ENCODE data around the gene GRIA4.

GRIA4 gene

GRCh38 chr11:105975128-105975527, 365.3 kb downstream of the GRIA4 start:
- no peak for DNase-seq (ENCODE audit: low read depth)
- no peak overlapping the region for H3K4me3 ChIP-seq (ENCODE audit: control insufficient read depth, low read depth, low read length)

GRCh38 chr11:105979997-105980703, 370.3 kb downstream of the GRIA4 start:
- H3K4me3 ChIP-seq (ENCODE audit: control insufficient read depth, low read depth, low read length), result no peak overlapping the region
- DNase-seq (ENCODE audit: low read depth), result no peak
- no peak for TF ChIP-seq CTCF (IDR thresholded peaks at IDR 0.05; ENCODE audit: control insufficient read depth, insufficient read depth, low read depth, low read length, missing control alignments)

More at GRCh38 chr11:105975128-105975527, 365.3 kb downstream of the GRIA4 start:
- TF ChIP-seq CTCF (IDR thresholded peaks at IDR 0.05; ENCODE audit: control insufficient read depth, insufficient read depth, low read depth, low read length, missing control alignments), result no peak

- no peak for DNase-seq (ENCODE audit: low read depth)
- H3K4me3 ChIP-seq (ENCODE audit: control insufficient read depth, low read depth, low read length), result no peak overlapping the region
- TF ChIP-seq CTCF (IDR thresholded peaks at IDR 0.05; ENCODE audit: control insufficient read depth, insufficient read depth, low read depth, low read length, missing control alignments), result no peak
These were observed 376.7 kb downstream of the GRIA4 start for GRCh38 chr11:105986554-105986953.

GRCh38 chr11:105988197-105988596, 378.3 kb downstream of the GRIA4 start:
- no peak for TF ChIP-seq CTCF (IDR thresholded peaks at IDR 0.05; ENCODE audit: control insufficient read depth, insufficient read depth, low read depth, low read length, missing control alignments)
- no peak for DNase-seq (ENCODE audit: low read depth)
- no peak overlapping the region for H3K4me3 ChIP-seq (ENCODE audit: control insufficient read depth, low read depth, low read length)

- no peak for DNase-seq (ENCODE audit: low read depth)
- H3K4me3 ChIP-seq (ENCODE audit: control insufficient read depth, low read depth, low read length), result no peak overlapping the region
- TF ChIP-seq CTCF (IDR thresholded peaks at IDR 0.05; ENCODE audit: control insufficient read depth, insufficient read depth, low read depth, low read length, missing control alignments), result no peak
These were observed 379.3 kb downstream of the GRIA4 start for GRCh38 chr11:105989124-105989523.

GRCh38 chr11:105991888-105992287, 382.0 kb downstream of the GRIA4 start:
- H3K4me3 ChIP-seq (ENCODE audit: control insufficient read depth, low read depth, low read length), result no peak overlapping the region
- TF ChIP-seq CTCF (IDR thresholded peaks at IDR 0.05; ENCODE audit: control insufficient read depth, insufficient read depth, low read depth, low read length, missing control alignments), result no peak
- DNase-seq (ENCODE audit: low read depth), result no peak
